Posterior vena cava (tissue), 2 donors: ENCODE data around the gene PLXNA3. TPM values are rescaled to one million over a fixed set of nuclear protein-coding genes. Genes with fewer than 3 reads are reported as not detected.

Source experiments
- DNase-seq: peaks from one replicate; pipeline ENCODE4 v3.0.0-alpha.2; 2020; ENCODE audit warnings: low spot score
- intact Hi-C, 2 donors: fragments of 100-400 bp; cut with DNase I; formaldehyde crosslinking; loops; one replicate each; pipeline versions ENCODE4 v1.14.1 to v1.14.2; 2022 to 2023
- microRNA-seq, 2 donors: library from miRNA; unstranded; fragments of <30 nt; microRNA quantifications; one replicate each; pipeline ENCODE4 v1.2.0, GENCODE V29; 2020 to 2021; ENCODE audit warnings: borderline microRNAs expressed in 2 of 2
- total RNA-seq, 2 donors: library from RNA; stranded (reverse); fragmentation: NEBNext Ultra II Directional; extraction: Animal tissue kit (Norgen Biotek cat#: 25700); gene quantifications; one replicate each; pipeline ENCODE4 v1.2.1, GENCODE V29; 2021
- donor health status: DM: yes; HTN: yes; CAD: no.
- donor health status: DM: yes; HTN: yes; CAD: no.

The PLXNA3 gene
- total RNA-seq, 2 donors from 2014 or later = 23.7 to 31.1 TPM

- intact Hi-C loops = no loop called here
- DNase-seq = no peak
These were observed 54.9 kb downstream of the PLXNA3 start for GRCh38 chrX:154512879-154513553.

- DNase-seq = no peak
- intact Hi-C loops = no loop called here
These were observed 55.6 kb downstream of the PLXNA3 start for GRCh38 chrX:154513716-154514115.

GRCh38 chrX:154515090-154515965, 57.2 kb downstream of the PLXNA3 start:
- no peak for DNase-seq
- intact Hi-C loops = loop anchor here in 1 of 2 donors (5.0 kb wide), 1 partner anchor 738 kb away; no protein-coding TSS in a partner anchor

- intact Hi-C loops = loop anchor here in 1 of 2 donors (5.0 kb wide), 1 partner anchor 739 kb away; no protein-coding TSS in a partner anchor
- DNase-seq = peak; percentile 98
These were observed 58.0 kb downstream of the PLXNA3 start, which contains the start of gene FAM3A for GRCh38 chrX:154515966-154516655. Gene FAM3A, minus strand, starts transcription at chrX:154516232. Its CDS starts 460 bp downstream, at chrX:154515772.

- DNase-seq = no peak
- intact Hi-C loops = loop anchor here in 1 of 2 donors (5.0 kb wide), 1 partner anchor 739 kb away; no protein-coding TSS in a partner anchor
These were observed 58.6 kb downstream of the PLXNA3 start for GRCh38 chrX:154516656-154517100.

- intact Hi-C loops = loop anchor here in 1 of 2 donors (5.0 kb wide), 1 partner anchor 740 kb away; no protein-coding TSS in a partner anchor
- no peak for DNase-seq
These were observed 59.2 kb downstream of the PLXNA3 start for GRCh38 chrX:154517101-154517781.

GRCh38 chrX:154519389-154519788, 61.3 kb downstream of the PLXNA3 start:
- intact Hi-C loops = loop anchor here in 1 of 2 donors (5.0 kb wide), 1 partner anchor 742 kb away; no protein-coding TSS in a partner anchor
- DNase-seq = no peak

- intact Hi-C loops = no loop called here
These were observed 67.8 kb downstream of the PLXNA3 start for GRCh38 chrX:154525606-154526490.

GRCh38 chrX:154526901-154527675, 69.0 kb downstream of the PLXNA3 start:
- intact Hi-C loops = no loop called here
- peak; percentile 94 for DNase-seq

More at GRCh38 chrX:154525606-154526490, 67.8 kb downstream of the PLXNA3 start:
- no peak for DNase-seq

Small RNA genes lying within 50 kb of the gene (microRNA-seq; reads per million reads assigned to microRNA genes)
- 0 to 0.65 reads per million in 2 donors for gene MIR6858

Other genes with a start within 250 kb of the PLXNA3 start
- not detected for gene OPN1MW2, start 238.5 kb upstream of the PLXNA3 start, total RNA-seq
- not detected for gene OPN1MW3, start 200.7 kb upstream of the PLXNA3 start, total RNA-seq
- gene TEX28, start 163.2 kb upstream of the PLXNA3 start, total RNA-seq = not detected
- under 1 TPM; 0.29 to 0.46 TPM for gene TKTL1, start 162.5 kb upstream of the PLXNA3 start, total RNA-seq
- gene FLNA, start 83.6 kb upstream of the PLXNA3 start, total RNA-seq = 1,000 to 10,000 TPM; 5,571 to 6,731 TPM
- 10 to 100 TPM; 61.8 to 67.2 TPM for gene EMD, start 79.0 kb upstream of the PLXNA3 start, total RNA-seq
- gene RPL10, start 59.9 kb upstream of the PLXNA3 start, total RNA-seq = 1,000 to 10,000 TPM; 2,294 to 2,387 TPM
- gene DNASE1L1, start 49.0 kb upstream of the PLXNA3 start, total RNA-seq = 10 to 100 TPM; 15.9 to 20.0 TPM
- 10 to 100 TPM; 25.3 to 28.1 TPM for gene TAFAZZIN, start 46.7 kb upstream of the PLXNA3 start, total RNA-seq
- gene ATP6AP1, start 29.6 kb upstream of the PLXNA3 start, total RNA-seq = 10 to 100 TPM; 43.8 to 59.9 TPM
- gene GDI1, start 21.1 kb upstream of the PLXNA3 start, total RNA-seq = 100 to 1,000 TPM; 106 to 108 TPM
- 10 to 100 TPM; 52.7 to 63.3 TPM for gene FAM50A, start 14.1 kb upstream of the PLXNA3 start, total RNA-seq
- 10 to 100 TPM; 10.2 to 15.0 TPM for gene LAGE3, start 21.0 kb downstream of the PLXNA3 start, total RNA-seq
- gene UBL4A, start 28.3 kb downstream of the PLXNA3 start, total RNA-seq = 10 to 100 TPM; 30.1 TPM
- 10 to 100 TPM; 27.4 to 31.3 TPM for gene SLC10A3, start 32.3 kb downstream of the PLXNA3 start, total RNA-seq
- 10 to 100 TPM; 26.1 to 28.6 TPM for gene FAM3A, start 58.0 kb downstream of the PLXNA3 start, total RNA-seq
- 10 to 100 TPM; 51.9 to 55.4 TPM for gene G6PD, start 88.6 kb downstream of the PLXNA3 start, total RNA-seq
- gene IKBKG, start 89.3 kb downstream of the PLXNA3 start, total RNA-seq = 10 to 100 TPM; 24.2 to 25.6 TPM
- gene CTAG1A, start 126.9 kb downstream of the PLXNA3 start, total RNA-seq = not detected
- gene CTAG1B, start 161.0 kb downstream of the PLXNA3 start, total RNA-seq = not detected
- 1 to 10 TPM in 1 of 2 donors, not detected in 1; 1.2 TPM for gene CTAG2, start 195.3 kb downstream of the PLXNA3 start, total RNA-seq